NCI-H1048 (cell line): ENCODE data around the gene AHCYL2.
"Not testable (repeated sequence)": the region's sequence is repeated elsewhere in the genome, so short reads cannot be mapped to it uniquely, and the experiment has no call there.

Experiments used
- DNase-seq: peaks from one replicate; lab custom pipeline; 2025; lab: John Stamatoyannopoulos, UW

Gene AHCYL2

GRCh38 chr7:129354428-129355157 is 129.8 kb downstream of the AHCYL2 start:
- no peak for DNase-seq

- no peak for DNase-seq
Observed at GRCh38 chr7:129356176-129356575, 131.3 kb downstream of the AHCYL2 start.

- no peak for DNase-seq
Observed at GRCh38 chr7:129359176-129359575, 134.3 kb downstream of the AHCYL2 start.

DNA sequence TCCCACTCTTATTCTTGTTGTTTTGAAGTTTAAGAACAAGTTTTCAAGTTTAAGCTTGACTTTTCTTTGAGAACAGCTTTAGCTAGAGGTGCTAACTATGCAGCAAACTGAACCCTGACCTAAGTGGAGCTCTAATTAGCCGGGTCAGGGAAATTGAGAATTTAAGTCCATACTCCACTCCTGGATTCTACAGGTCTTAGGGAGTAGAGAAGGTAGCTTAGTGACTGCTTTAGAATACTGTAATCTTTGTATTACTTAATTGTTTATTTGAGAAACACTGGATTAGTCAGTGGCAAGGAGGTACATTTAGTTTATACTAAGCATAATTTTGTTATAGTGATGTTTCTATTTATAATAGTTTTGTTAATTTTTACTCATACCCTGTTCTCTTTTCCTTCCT is 134.8 kb downstream of the AHCYL2 start:
- DNase-seq = no peak

- DNase-seq = no peak
Observed at GRCh38 chr7:129361771-129362170, 136.9 kb downstream of the AHCYL2 start.

DNA sequence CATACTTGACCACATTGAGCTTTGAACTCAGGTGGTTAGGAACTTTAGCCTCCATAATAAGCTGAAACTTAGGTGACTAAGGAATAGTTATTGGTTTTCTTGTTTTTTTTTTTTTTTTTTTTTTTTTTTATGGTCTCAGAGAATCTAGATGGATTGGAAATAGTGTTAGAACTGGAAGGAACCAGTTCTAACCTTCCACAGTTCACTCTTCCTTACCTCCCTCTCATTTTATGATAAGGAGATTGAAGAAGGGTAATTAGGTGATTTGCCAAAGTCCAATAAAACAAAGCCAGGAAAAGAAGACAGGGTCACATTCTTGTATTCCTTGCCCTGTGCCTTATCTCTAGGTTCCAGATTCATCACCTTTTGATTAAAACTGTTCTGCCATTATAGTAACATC is 137.7 kb downstream of the AHCYL2 start:
- DNase-seq = no peak

DNA sequence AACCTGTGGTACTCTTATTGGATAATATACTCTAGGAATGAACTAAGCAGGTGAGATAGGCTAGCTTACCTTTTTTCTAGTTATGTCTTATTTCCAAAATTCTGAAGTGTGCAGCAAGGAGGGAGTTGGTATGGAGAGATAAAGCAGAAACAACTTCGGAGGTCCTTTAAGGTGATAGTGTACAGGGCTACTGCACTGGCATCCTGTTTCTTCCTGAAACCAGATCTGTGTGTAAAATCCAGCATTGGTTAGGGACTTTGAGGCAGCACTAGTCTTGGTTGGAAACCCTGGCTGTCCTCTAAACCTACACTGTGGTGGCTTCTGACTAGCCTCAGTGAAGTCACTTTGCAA is 142.5 kb downstream of the AHCYL2 start:
- DNase-seq = no peak

GRCh38 chr7:129367700-129368388 is 143.0 kb downstream of the AHCYL2 start:
- peak; percentile 11 for DNase-seq

GRCh38 chr7:129368389-129368986 is 143.7 kb downstream of the AHCYL2 start:
- DNase-seq = no peak

DNA sequence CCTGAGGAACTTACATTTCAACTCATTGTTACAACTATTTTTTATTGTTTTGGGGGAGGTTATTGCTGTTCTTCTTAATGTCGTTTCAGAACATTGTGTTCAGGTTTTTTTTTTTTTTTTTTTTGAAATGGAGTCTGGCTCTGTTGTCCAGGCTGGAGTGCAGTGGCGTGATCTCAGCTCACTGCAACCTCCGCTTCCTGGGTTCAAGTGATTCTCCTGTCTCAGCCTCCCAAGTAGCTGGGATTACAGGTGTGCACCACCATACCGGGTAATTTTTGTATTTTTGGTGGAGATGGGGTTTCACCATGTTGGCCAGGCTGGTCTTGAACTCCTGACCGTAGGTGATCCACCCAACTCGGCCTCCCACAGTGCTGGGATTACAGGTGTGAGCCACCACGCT is 144.6 kb downstream of the AHCYL2 start:
- not testable (repeated sequence) for DNase-seq

- no peak for DNase-seq
Observed at GRCh38 chr7:129370812-129371211, 146.0 kb downstream of the AHCYL2 start.

DNA sequence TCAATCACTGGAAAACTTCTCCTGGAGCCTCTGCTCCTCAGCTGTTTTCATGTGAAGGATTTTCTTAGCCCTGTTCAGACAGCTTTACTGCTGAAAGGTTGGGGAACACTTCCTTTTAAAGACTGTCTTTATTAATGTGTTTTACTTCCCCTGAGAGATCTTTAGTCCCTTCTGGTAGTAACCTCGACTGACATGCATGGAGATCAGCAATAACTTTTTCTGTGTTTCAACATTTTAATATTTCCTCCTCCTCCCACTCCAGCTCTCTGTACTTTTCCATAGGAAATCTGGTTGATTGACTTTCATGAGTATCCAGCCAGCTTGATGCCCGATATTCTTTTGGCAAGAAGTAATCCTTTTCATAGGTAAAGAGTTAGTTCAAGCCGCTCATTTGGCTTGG is 146.7 kb downstream of the AHCYL2 start:
- no peak for DNase-seq

DNA sequence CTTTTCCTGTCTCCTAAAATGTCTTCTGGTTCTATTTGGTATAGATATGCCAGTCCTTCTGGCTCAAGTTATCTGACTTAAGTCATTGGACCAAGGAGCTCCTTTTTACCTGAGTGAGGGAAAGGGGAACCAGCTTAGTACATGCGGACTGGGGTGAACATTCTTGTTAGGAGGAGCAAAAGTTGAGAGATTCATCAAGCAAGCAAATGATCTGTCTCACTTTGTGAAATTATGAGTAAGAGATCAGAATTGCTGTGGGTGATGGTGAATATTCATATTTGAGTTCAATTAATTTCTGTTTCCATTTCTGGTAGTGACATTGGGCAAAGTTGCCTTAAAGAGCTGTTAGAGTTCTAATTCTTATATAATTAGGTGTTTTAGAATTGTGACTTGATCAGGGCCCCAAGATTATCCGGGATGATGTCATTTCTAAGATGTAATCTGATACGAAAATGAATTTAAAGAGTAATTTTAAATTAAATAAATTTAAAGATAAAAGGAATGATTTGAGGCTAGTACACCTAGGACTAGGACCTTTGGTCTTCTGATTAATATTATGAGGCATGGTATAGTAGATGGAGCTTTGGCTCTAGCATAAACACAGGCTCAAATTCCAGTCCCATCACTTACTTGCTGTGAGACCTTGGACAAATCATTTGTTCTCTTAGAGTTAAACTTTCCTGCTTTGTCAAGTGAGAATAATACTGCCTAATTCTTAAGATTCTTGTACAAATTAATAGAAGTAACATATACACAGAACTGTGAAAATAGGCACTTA is 149.0 kb downstream of the AHCYL2 start:
- DNase-seq = no peak

DNA sequence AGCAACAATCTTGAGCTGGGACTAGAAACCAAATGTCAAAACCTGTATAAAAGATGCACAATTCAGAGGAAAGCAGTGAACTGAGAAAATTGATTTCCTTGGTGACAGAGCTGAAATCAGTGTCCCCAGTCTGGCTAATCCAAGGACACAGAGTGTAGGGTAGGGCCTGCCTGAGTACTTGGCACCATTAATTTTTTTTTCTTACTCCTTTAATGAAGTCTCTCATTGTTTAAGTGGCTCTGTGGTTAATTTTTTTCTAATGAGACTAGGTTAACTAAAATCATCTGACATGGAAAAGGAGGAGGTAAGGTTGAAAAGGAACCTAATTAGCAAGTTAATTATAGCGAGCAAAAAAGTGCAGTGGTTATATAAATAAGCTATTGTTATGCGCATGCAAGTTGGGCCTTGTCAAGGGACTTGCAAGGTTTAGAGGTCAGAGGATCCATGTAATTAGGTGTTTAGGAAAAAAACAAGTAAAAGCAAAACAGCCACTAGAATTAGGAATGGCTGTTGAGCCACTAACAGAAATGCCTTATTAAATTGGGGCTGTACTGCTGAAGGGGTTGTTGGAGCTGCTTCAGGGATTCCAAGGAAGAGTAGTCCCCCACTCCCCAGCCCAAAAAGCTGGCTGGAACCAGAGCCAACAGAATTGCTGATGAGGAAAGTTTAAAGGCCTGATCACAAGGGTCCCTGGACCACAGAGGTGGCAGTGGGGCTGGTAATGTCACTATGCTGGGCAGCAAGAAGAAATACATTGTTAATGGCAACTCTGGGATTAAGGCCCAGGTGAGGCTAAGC is 150.5 kb downstream of the AHCYL2 start:
- DNase-seq = no peak

- DNase-seq = no peak
Observed at GRCh38 chr7:129376076-129376777, 151.4 kb downstream of the AHCYL2 start.

GRCh38 chr7:129376778-129377700 is 152.2 kb downstream of the AHCYL2 start:
- DNase-seq = no peak

DNA sequence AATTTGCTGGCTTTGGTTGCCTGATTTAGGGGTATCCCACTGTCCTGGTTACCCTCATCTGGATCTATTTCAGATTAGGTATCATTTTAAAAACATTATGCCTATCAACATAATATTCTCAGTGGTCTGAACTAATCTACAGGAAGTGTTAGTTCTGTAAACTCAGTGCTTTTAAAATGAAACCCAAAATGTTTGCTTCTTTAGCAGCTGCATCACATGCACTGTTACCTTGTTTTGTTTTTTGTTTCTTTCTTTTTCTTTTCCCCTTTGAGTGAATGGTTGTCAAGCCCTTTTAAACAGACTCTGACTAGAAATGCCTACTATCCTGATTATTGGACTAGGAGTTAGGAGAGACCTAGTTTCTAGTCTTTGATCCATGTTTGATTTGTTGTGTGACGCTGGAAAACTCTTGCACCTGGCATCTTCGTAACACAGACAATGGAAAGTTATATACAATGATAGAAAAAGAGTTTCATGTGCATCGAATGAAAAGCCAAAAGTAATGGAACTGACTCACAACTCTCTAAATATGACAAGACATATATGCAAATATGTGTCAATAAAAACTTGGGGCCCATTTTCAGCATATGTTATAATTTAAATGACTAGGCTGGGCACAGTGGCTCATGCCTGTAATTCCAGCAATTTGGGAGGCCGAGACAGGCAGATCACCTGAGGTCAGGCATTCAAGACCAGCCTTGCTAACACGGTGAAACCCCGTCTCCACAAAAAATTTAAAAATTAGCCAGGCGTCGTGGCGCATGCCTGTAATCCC is 157.1 kb downstream of the AHCYL2 start:
- no peak for DNase-seq

DNA sequence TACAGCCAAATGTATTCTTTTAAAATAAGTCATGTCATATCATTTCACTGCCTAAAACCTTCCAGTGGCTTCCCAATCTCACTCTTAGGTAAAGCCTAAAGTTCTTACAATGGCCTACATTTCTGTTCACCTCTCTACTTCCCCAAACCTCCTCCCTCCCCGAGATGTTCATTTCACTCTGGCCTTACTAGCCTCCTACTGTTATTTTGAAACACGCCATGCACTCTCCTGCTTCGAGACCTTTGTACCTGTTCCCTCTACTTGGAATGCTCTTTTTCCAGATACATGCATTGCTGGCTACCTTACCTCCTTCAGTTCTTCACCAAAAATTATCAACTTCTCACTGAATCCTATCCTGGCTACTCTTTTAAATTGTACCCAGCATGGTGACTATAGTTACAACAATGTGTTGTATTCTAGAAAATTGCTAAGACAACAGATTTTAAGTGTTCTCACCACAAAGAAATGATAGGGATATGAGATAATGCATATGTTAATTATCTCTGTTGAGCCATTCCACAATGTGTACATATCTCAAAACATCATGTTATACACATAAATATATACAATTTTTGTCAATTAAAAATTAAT is 158.8 kb downstream of the AHCYL2 start:
- DNase-seq = no peak

DNA sequence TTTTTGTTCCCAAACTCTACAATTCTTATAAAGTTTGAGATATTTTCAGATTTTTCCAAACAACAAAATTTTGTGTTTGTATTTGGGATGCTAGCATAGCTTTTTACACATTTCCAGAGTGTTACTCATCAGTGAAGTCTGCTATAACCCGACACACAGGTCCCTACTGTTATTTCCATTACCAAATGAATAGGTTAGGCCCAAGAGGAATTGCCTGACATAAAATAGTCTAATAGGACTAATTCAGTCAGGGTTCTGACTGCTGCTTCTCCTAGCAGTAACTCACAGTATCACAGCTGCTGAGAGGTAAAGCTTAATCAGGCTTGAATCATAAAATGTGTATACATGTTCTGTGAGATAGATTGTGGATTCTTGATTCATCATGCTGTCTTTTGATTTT is 160.3 kb downstream of the AHCYL2 start:
- no peak for DNase-seq
